Stimulated activated CD4-positive, alpha-beta T cell treated with anti-CD3 and anti-CD28 coated beads, TNF-alpha, amount 100 ng/mL, for 24 hours (primary cell): ENCODE measurements around the gene NYNRIN.
"Not testable (repeated sequence)": the region's sequence is repeated elsewhere in the genome, so short reads cannot be mapped to it uniquely, and the experiment has no call there.

ENCODE experiments used
- DNase-seq, 3 experiments: peaks; one replicate each; pipeline ENCODE4 v3.0.0-alpha.2; 2020; ENCODE audit warnings: low read depth in 3 of 3

The NYNRIN gene

GRCh38 chr14:24369907-24370687 is 28.7 kb upstream of the NYNRIN start:
- no peak for DNase-seq

DNA sequence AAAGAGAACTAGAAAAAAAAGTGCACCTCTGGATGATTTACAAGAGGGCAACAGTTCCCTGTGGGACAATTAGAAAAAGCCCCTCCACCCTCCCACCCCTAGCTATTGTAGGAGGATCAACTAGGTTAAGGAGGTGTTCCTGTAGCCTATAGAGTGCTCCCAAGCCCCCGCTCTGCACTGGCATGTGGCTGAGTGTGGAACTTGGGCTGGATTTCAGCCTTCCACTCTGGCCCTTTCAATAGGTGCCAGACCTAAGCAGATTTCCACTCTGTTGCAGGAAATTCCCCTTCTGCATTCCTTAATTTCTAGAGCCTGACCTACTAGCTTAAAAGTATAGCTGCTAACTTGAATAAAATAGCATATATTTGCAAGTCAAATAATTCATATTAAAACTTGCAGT is 28.1 kb upstream of the NYNRIN start:
- DNase-seq: no peak

DNA sequence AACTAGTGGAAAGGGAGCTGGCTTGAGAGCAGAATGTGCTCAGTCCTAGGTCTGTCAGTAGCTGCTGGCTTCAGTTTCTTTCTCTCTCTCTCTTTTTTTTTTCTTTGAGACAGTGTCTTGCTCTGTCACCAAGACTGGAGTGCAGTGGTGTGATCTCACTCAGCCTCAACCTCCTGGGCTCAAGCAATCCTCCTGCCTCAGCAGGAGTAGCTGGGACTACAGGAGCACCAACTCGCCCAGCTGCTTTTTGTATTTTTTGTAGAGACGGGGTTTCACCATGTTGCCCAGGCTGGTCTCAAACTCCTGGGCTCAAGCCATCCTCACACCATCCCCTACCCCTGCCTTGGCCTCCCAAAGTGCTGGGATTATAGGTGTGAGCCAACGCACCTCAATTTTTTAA is 27.2 kb upstream of the NYNRIN start:
- DNase-seq: not testable (repeated sequence)

- no peak for DNase-seq
Observed at GRCh38 chr14:24372701-24373416, 25.9 kb upstream of the NYNRIN start.

DNA sequence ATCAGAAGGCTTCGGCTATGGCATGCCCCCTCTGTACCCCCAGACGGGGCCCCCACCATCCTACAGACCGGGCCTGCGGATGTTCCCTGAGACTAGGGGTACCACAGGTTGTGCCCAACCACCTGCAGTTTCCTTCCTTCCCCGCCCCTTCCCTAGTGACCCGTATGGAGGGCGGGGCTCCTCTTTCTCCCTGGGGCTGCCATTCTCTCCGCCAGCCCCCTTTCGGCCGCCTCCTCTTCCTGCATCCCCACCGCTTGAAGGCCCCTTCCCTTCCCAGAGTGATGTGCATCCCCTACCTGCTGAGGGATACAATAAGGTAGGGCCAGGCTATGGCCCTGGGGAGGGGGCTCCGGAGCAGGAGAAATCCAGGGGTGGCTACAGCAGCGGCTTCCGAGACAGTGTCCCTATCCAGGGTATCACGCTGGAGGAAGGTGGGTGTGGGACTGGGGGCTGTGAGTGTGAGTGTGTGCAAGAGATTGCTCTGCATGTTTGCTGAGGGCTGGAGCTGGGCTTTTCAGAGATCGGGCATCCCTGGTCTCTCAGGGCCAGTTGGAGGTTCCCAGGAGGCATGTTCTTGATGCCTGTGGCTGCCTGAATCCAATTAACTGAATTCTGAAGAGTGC is 22.2 kb upstream of the NYNRIN start:
- DNase-seq: no peak

- no peak for DNase-seq
Observed at GRCh38 chr14:24377126-24377525, 21.7 kb upstream of the NYNRIN start.

GRCh38 chr14:24377657-24378056 is 21.1 kb upstream of the NYNRIN start:
- DNase-seq: no peak

DNA sequence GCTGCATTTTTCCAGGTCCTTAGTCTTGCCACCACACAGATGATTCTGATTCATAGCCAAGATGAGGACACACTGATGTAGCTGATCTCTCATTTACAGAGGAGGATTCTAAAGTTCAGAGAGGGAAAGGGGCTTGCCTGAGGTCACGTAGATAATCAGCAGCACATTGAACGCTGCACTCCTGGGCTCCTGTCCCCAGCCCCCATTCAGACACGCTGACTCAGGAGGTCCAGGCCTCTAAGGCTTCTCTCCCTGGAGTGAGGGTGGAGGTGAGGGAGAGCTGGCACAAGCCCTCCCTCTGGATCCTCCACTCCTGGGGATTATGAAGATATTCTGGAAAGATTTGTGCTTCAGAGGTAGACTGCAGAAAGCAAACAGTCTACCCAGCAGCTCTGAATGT is 20.5 kb upstream of the NYNRIN start:
- DNase-seq: no peak

DNA sequence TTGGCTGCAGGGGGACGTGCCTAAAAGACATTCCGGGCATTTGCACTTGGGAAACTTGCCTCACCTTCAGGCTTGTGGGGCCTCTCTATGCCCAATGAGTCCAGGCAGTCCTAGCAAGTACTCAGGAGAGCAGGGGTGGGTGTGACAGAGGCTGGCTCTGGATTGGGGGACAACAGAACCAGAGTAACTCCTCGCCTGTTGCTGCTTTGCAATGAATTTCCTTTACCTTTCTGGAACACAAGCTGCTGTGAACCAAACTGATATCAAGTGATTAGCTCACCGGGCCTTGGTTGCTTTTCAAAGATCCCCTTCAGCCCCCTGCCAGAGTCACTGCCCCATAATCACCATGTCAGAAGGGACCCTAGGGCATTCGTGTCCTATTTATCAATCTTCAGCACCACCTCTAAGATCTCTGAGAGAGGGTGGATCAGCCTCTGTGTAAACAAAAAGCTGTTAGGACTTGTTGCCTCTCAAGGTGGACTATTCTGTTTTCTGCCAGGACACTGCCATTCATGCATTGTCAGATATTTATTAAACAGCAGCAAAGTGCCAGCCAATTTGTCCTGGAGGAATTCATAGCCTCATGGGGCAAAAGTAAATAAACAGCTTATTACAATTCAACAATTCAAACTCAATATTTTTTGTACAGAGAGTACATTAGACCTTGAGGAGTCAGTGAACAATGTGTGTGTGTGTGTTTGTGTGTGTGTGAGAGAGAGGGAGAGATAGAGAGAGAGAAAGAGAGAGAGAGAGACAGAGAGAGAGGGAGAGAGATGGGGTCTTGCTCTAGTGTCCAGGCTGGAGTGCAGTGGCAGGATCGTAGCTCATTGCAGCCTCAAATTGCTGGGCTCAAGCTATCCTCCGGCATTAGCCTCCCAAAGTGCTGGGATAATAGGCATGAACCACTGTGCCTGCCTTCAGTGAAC is 19.6 kb upstream of the NYNRIN start:
- DNase-seq: no peak

- DNase-seq: no peak
Observed at GRCh38 chr14:24379907-24380730, 18.7 kb upstream of the NYNRIN start.

DNA sequence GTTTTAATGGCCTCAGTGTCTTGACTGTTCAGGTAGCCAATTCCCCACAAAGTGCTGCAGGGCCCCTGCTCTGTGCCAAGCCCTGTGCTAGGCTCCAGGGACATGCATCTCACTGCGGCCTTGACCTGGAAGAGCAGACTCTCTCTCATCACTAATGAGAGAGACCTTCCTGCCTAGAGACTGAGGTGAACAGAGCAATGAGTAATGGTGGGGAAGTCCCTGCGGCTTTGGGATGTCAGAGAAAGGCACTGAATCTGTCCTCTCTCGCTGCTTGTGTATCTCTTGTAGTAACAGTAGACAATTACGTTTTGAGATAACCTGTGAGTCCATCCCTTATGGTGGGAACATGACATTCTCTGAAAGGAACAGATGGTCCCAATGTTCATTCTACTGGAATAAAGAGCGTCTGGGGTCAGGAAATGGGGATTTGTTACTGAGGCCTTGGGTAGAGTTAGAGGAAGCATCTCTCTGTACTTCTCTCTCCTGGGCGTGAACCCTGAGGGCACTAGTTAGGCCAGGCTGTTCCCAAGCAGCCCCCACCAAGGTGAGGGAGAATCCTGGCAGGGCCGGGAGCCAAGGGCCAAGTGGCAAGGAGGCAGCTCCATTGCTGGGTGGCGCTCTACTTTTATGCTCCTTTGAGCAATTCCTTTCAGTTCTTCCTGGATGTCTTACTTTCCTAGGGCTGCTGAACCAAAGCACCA is 17.3 kb upstream of the NYNRIN start:
- DNase-seq: no peak

DNA sequence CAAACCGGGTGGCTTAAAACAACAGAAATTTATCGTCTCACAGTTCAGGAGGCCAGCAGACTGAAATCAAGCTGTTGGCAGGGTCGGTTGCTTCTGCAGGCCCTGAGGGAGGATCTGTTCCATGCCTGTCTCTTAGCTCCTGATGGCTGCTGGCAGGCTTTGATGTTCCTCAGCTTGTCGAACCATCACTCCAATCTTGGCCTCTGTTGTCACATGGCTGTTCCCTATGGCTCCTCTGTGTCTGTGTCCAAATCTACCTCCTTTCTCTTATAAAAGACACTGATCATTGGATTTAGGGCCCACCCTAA is 16.8 kb upstream of the NYNRIN start:
- no peak for DNase-seq

GRCh38 chr14:24384169-24384568 is 14.6 kb upstream of the NYNRIN start:
- DNase-seq: no peak

GRCh38 chr14:24385524-24385923 is 13.3 kb upstream of the NYNRIN start:
- DNase-seq: no peak

- DNase-seq: no peak
Observed at GRCh38 chr14:24387009-24387345, 11.8 kb upstream of the NYNRIN start.

- DNase-seq: not testable (repeated sequence)
Observed at GRCh38 chr14:24387579-24387978, 11.2 kb upstream of the NYNRIN start.

- DNase-seq: no peak
Observed at GRCh38 chr14:24388474-24389179, 10.2 kb upstream of the NYNRIN start.

GRCh38 chr14:24389226-24389848 is 9.5 kb upstream of the NYNRIN start:
- DNase-seq: no peak

DNA sequence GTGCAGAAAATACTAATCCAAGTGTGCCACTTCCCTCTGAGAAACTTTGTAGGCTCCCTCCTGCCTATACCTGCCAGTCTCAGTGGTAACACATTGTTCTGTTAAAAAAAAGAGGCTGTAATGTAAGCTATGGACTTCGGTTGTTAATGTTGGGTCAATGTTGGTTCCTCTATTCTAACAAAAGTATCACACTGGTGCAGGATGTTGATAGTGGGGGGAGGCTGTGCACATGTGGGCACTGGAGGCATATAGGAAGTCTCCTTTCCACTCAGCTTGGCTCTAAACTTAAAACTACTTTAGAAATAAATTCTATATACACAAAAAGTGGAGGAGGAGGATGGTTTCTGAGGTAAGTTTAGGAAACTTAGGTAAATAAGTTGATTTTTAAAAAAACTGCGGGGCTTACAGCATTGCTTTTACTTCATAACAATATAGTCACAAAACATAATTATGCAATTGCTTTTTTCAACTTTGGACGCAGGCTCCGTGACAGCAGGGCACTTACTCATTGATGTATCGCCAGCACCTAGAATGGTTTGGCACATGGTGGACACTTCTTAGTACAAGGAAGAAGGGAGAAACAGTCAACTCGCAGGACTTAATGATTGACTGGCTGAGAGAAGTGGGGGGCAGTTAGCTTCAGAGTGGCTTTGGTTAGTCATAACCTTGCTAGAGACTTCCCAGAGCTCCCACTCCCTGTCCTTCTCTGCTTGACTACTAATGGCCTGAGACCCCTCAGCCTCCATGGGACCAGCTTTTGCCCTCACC is 7.9 kb upstream of the NYNRIN start:
- DNase-seq: no peak
